H9 (cell line): ENCODE data around the gene CCDC177. TPM values are rescaled to one million over a fixed set of nuclear protein-coding genes. Genes with fewer than 3 reads are reported as not detected.

Experiments used
- DNase-seq: peaks from one replicate; pipeline ENCODE4 v3.0.0-alpha.2; 2017
- H2AFZ ChIP-seq: one replicate; pipeline ENCODE4 v1.6.1; 2013; ENCODE audit warnings: mild to moderate bottlenecking, low read length, control low read depth, moderate library complexity
- H2AK5ac ChIP-seq: 2 replicates; pipeline ENCODE4 v1.6.1; 2013; ENCODE audit warnings: low read length, control low read depth, mixed read lengths; ENCODE audit not compliant: insufficient read length
- H2BK120ac ChIP-seq: one replicate; pipeline ENCODE4 v1.6.1; 2013; ENCODE audit warnings: low read depth, mild to moderate bottlenecking, low read length, control low read depth, inconsistent platforms; ENCODE audit not compliant: poor library complexity, severe bottlenecking
- H2BK12ac ChIP-seq: 2 replicates; pipeline ENCODE4 v1.6.1; 2013; ENCODE audit warnings: low read length, control low read depth, mixed read lengths, low read depth; ENCODE audit not compliant: insufficient read length
- H2BK15ac ChIP-seq: 2 replicates; pipeline ENCODE4 v1.6.1; 2013; ENCODE audit warnings: low read depth, low read length, control low read depth
- H2BK20ac ChIP-seq: one replicate; pipeline ENCODE4 v1.6.1; 2013; ENCODE audit warnings: low read depth, mild to moderate bottlenecking, low read length, control low read depth, inconsistent platforms; ENCODE audit not compliant: poor library complexity, severe bottlenecking
- H2BK5ac ChIP-seq: 2 replicates; pipeline ENCODE4 v1.6.1; 2013; ENCODE audit warnings: low read length, control low read depth, mixed read lengths; ENCODE audit not compliant: insufficient read length
- H3K14ac ChIP-seq: 2 replicates; pipeline ENCODE4 v1.6.1; 2013; ENCODE audit warnings: low read length, control low read depth; ENCODE audit not compliant: insufficient read depth
- H3K18ac ChIP-seq: 2 replicates; pipeline ENCODE4 v1.6.1; 2013; ENCODE audit warnings: low read depth, mild to moderate bottlenecking, mixed read lengths, low read length, control low read depth; ENCODE audit not compliant: insufficient read length
- H3K23ac ChIP-seq: 2 replicates; pipeline ENCODE4 v1.6.1; 2013; ENCODE audit warnings: low read length, control low read depth, mixed read lengths, low read depth; ENCODE audit not compliant: insufficient read length
- H3K23me2 ChIP-seq: 2 replicates; pipeline ENCODE4 v1.6.1; 2013; ENCODE audit warnings: low read depth, mild to moderate bottlenecking, mixed read lengths, low read length, control low read depth; ENCODE audit not compliant: insufficient read length, poor library complexity, severe bottlenecking
- H3K27ac ChIP-seq: 2 replicates; pipeline ENCODE4 v1.5.1; 2013; ENCODE audit warnings: low read length, control low read depth, mixed read lengths, low read depth; ENCODE audit not compliant: insufficient read length
- H3K27me3 ChIP-seq: 2 replicates; pipeline ENCODE4 v1.6.1; 2013; ENCODE audit warnings: low read length, control low read depth, inconsistent platforms; ENCODE audit not compliant: insufficient read depth
- H3K4ac ChIP-seq: 2 replicates; pipeline ENCODE4 v1.6.1; 2013; ENCODE audit warnings: low read depth, mild to moderate bottlenecking, control low read depth, inconsistent platforms, low read length, moderate library complexity
- H3K4me1 ChIP-seq: 2 replicates; pipeline ENCODE4 v1.6.1; 2013; ENCODE audit warnings: low read length, control low read depth, inconsistent platforms; ENCODE audit not compliant: insufficient read depth
- H3K4me2 ChIP-seq: 2 replicates; pipeline ENCODE4 v1.6.1; 2013; ENCODE audit warnings: low read length, control low read depth, mixed read lengths; ENCODE audit not compliant: insufficient read length, insufficient read depth
- H3K56ac ChIP-seq: 2 replicates; pipeline ENCODE4 v1.6.1; 2013; ENCODE audit warnings: low read depth, mild to moderate bottlenecking, mixed read lengths, low read length, control low read depth; ENCODE audit not compliant: insufficient read length
- H3K79me1 ChIP-seq: 2 replicates; pipeline ENCODE4 v1.6.1; 2013; ENCODE audit warnings: low read depth, mild to moderate bottlenecking, moderate library complexity, low read length, control low read depth, inconsistent platforms; ENCODE audit not compliant: insufficient read depth, poor library complexity, severe bottlenecking
- H3K79me2 ChIP-seq: 2 replicates; pipeline ENCODE4 v1.6.1; 2013; ENCODE audit warnings: low read length, control low read depth, inconsistent platforms; ENCODE audit not compliant: insufficient read depth
- H3K9ac ChIP-seq: 2 replicates; pipeline ENCODE4 v1.6.1; 2013; ENCODE audit warnings: low read length, control low read depth, mixed read lengths; ENCODE audit not compliant: insufficient read length; ENCODE audit errors: extremely low read depth
- H3K9me3 ChIP-seq: one replicate; pipeline ENCODE4 v1.6.1; 2013; ENCODE audit warnings: low read depth, low read length, inconsistent platforms; ENCODE audit not compliant: control insufficient read depth
- H3T11ph ChIP-seq: one replicate; pipeline ENCODE4 v1.6.1; 2013; ENCODE audit warnings: mild to moderate bottlenecking, low read length, control low read depth, inconsistent platforms
- H4K20me1 ChIP-seq: one replicate; pipeline ENCODE4 v1.6.1; 2013; ENCODE audit not compliant: control insufficient read depth, insufficient read length, insufficient read depth
- H4K5ac ChIP-seq: 2 replicates; pipeline ENCODE4 v1.6.1; 2013; ENCODE audit warnings: low read depth, mild to moderate bottlenecking, mixed read lengths, low read length, control low read depth; ENCODE audit not compliant: insufficient read length
- H4K8ac ChIP-seq: replicated peaks from 2 replicates; pipeline ENCODE4 v1.6.1; 2013; ENCODE audit warnings: low read length, control low read depth, mixed read lengths, low read depth; ENCODE audit not compliant: insufficient read length
- H4K91ac ChIP-seq: 2 replicates; pipeline ENCODE4 v1.6.1; 2013; ENCODE audit warnings: low read depth, mild to moderate bottlenecking, moderate library complexity, mixed read lengths, low read length, control low read depth; ENCODE audit not compliant: insufficient read length
- H3K27ac Mint-ChIP-seq, 3 experiments: 2 replicates in 2 of 3; 3 replicates in 1 of 3; pipeline ENCODE4 v1.8.0; 2020 to 2021; ENCODE audit warnings: mixed read lengths in 3 of 3, mild to moderate bottlenecking in 1 of 3, moderate library complexity in 1 of 3
- H3K27me3 Mint-ChIP-seq: 2 replicates; pipeline ENCODE4 v1.8.0; 2021; ENCODE audit warnings: low read depth, mild to moderate bottlenecking, moderate library complexity, mixed read lengths
- H3K36me3 Mint-ChIP-seq, 3 experiments: 2 replicates in 2 of 3; 3 replicates in 1 of 3; pipeline ENCODE4 v1.8.0; 2020 to 2021; ENCODE audit warnings: low read depth in 3 of 3, mixed read lengths in 3 of 3; ENCODE audit not compliant: insufficient read depth in 1 of 3
- H3K4me1 Mint-ChIP-seq, 2 experiments: 2 replicates each; pipeline ENCODE4 v1.8.0; 2020; ENCODE audit warnings: mixed read lengths in 2 of 2
- H3K4me3 Mint-ChIP-seq, 2 experiments: 2 replicates in 1 of 2; 3 replicates in 1 of 2; pipeline ENCODE4 v1.8.0; 2020 to 2021; ENCODE audit warnings: mild to moderate bottlenecking in 2 of 2, mixed read lengths in 2 of 2, moderate library complexity in 1 of 2
- H3K9me3 Mint-ChIP-seq, 2 experiments: 2 replicates in 1 of 2; 3 replicates in 1 of 2; pipeline ENCODE4 v1.8.0; 2020; ENCODE audit warnings: mild to moderate bottlenecking in 2 of 2, mixed read lengths in 2 of 2, moderate library complexity in 1 of 2
- CTCF ChIP-seq: fragments of 200-600 bp; sonication (generic); conservative IDR thresholded peaks from 3 replicates; pipeline ENCODE4 v1.8.0; 2021; ENCODE audit warnings: antibody characterized with exemption, mild to moderate bottlenecking
- WGBS: extraction: QIAGEN DNeasy Blood & Tissue Kit; methylation state at CpG from one replicate; pipeline ENCODE4 v1.1.7; 2013; ENCODE audit warnings: missing lambda C conversion rate, low lambda C conversion rate, mixed read lengths; ENCODE audit not compliant: insufficient read length; ENCODE audit errors: extremely low coverage; 5-methylcytosine and 5-hydroxymethylcytosine counted together
- total RNA-seq: library from RNA; stranded (reverse); gene quantifications from 2 replicates; pipeline ENCODE4 v1.2.1, GENCODE V29; 2021

Gene CCDC177
- total RNA-seq, 1 experiment from 2014 or later: 6.1 TPM

GRCh38 chr14:69529563-69529962 is 45.1 kb downstream of the CCDC177 start:
- H3K27me3 ChIP-seq: no peaks in the 10 kb centered on the region
- H4K91ac ChIP-seq: no peak overlapping the region
- Mint-ChIP-seq H3K9me3 (no peaks in the 10 kb centered on the region), H3K27me3 (peaks cover 8% of the 10 kb centered on the region), H3K27ac (no peak overlapping the region), H3K36me3 (no peaks in the 10 kb centered on the region), H3K4me3 (no peak overlapping the region), H3K4me1 (no peaks in the 10 kb centered on the region)
- H2BK12ac ChIP-seq: no peak overlapping the region
- H2BK15ac ChIP-seq: no peak overlapping the region
- H3K4me1 ChIP-seq: no peaks in the 10 kb centered on the region
- no peak overlapping the region for H3K9ac ChIP-seq
- no peaks in the 10 kb centered on the region for H4K20me1 ChIP-seq
- no peak overlapping the region for H3K27ac ChIP-seq
- H3K9me3 ChIP-seq: no peaks in the 10 kb centered on the region
- DNase-seq: no peak
- H2AK5ac ChIP-seq: no peak overlapping the region
- no peak overlapping the region for H2BK120ac ChIP-seq
- H3K23ac ChIP-seq: no peak overlapping the region
- no CpG with 5 or more reads among the region's 3 CpGs for WGBS
- H3K56ac ChIP-seq: no peak overlapping the region
- H2AFZ ChIP-seq: no peak overlapping the region
- H2BK20ac ChIP-seq: no peak overlapping the region
- H4K5ac ChIP-seq: no peak overlapping the region
- no peak overlapping the region for H3K18ac ChIP-seq
- no peak overlapping the region for H2BK5ac ChIP-seq
- no peak overlapping the region for H3K4ac ChIP-seq
- H3T11ph ChIP-seq: no peak overlapping the region
- no peaks in the 10 kb centered on the region for H3K79me1 ChIP-seq
- no peaks in the 10 kb centered on the region for H3K79me2 ChIP-seq
- H3K4me2 ChIP-seq: no peak overlapping the region
- no peak overlapping the region for H4K8ac ChIP-seq
- H3K23me2 ChIP-seq: no peaks in the 10 kb centered on the region
- no peak for TF ChIP-seq CTCF
- no peak overlapping the region; the same call in 1 of the 2 replicates for H3K14ac ChIP-seq
